Middle frontal gyrus (tissue), 1 donor: Measurements from ENCODE around the gene MEN1.

ENCODE experiments used
- DNase-seq: peaks from one replicate; pipeline ENCODE4 v3.0.0-alpha.2; 2015; ENCODE audit warnings: low spot score; ENCODE audit errors: extremely low spot score

MEN1 gene

DNA sequence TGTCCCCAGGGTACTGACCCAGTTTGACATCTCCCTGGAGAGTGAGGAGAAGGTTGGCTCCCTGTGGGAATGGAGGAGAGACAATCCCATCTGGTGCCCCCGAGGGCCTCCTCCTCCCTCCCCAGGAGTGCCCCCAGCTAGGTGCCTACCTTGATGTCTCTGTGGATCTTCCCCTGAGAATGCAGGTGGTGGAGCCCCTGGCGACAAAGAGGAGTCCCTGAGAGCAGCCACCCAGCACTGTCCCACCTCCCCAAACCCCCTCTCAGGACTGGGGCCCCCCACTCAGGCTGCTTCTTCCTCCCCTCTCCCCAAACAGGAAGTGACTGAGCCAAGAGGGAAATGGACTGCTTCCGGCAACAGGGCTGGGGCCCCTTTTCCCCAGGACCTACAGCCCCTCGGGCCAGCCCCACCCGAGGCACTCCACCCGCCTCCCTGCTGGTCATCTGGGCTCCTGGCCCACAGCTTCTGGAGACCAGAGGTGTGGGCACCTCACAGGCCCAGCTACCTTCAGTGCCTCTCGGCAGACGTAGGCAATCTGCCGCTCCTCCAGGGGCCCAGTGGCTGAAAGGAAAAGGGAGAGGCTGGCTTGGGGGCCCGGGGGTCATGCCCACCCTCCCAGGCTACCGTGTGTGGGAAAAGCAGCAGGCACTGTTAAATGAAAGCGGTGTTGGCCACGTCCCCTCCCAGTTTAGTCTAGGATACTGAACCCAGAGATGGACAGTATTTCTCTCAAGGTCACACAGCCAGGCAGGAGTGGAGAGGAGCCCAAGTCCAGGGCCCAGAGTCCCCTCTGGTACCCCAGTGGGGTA lies 8.6 kb downstream of the MEN1 start:
- no peak for DNase-seq

DNA sequence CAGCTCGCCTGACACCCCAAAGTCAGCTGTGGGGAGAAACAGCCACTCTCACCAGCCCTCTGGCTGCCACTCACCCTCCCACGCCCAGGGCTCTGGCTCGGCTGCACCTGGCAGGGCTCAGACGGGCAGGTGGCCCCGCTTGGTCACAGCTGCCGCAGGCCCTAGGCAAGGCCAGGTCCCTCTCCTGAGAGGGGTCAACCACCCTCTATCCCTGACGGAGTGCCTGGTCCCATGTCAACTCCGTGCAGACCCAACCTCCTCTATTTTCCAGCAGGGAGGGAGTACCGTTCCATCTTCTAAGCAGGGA lies 9.2 kb downstream of the MEN1 start:
- no peak for DNase-seq

DNA sequence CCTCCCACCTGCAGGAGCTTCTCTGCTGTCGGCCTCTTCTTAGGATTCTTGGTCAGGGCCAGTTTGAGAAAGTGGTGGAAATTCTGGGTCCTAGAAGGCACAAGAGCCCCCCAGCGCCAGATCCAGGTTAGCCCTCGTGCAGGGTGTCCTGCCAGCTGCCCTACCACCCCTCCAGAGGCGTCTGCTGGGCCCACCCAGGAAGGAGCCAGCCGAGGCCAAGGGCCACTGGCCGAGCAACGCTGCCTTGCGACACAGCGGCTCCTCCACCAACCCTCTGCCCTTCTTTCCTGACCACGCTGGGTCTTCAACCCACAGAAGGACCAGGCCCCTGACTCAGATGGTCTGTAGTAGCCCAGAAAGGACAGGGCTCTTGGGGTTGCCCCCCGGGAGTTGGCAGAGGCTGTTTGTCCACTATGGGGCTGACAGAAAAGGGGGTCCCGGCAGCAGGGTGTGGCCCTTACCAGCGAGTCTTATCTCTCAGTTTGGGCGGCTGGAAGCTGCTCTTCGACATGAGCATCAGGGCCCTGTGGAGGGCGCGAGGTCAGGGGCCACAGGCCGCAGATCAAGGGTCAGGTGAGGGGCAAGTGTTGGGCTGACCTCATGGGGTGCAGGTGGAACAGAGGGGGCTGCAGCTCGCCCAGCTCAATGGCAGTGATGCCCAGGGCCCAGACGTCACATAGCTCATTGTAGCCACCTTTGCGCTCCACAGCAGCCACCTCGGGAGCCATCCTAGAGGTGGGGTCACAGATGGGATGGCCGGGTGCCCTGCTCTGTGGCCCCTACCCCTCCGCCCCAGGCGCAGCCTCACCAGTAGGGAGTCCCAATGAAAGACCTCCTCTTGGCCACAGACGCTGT lies 9.8 kb downstream of the MEN1 start:
- DNase-seq = no peak

DNA sequence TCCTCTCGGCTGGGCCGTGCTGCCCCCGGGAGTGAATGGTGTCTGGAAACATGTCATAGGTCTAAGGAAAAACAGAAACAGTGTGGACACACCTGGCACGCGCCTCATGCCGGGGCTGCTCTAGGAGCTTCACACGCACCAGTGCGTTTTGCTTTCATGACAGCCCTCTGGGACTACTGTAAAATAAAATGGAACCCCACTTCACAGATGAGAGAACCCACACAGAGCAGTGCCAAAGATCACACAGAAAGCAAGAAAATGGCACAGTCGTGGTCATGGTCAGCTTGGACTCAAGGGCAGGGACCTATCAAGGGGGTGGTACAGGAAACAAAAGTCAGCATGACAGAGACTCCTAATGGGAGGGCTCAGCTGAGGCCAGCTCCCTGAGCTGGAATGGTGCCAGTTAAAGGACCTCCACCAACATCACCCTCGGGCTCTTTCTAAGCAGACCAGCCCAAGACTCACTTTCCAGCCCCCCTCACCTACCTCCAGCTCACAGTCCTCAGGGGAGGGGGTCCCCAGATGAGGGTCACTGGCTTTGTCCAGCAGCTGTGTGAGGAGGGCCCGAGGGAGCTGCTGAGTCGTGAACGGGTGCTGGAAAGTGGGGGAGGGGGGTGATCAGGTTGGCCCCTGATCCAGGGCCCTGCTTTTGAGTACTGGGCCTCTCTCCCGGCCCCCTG lies 10.6 kb downstream of the MEN1 start:
- no peak for DNase-seq

DNA sequence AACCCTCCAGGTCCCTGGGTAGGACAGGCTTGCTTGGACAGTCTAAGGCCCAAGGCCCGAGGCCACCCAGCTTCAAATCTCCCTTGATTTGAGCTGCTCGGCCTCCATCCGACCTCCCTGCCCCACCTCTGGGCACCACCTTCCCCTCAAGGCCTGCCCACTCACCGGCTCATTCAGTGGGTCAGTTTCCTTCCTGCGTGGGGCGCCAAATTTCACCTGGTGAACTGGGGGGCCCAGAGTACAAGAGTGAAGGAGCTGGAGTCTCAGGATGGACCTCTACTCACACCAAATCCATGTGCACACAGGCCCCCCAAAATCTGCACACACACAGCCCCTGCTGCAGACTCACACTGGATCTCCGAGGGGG lies 11.1 kb downstream of the MEN1 start:
- DNase-seq = no peak

DNA sequence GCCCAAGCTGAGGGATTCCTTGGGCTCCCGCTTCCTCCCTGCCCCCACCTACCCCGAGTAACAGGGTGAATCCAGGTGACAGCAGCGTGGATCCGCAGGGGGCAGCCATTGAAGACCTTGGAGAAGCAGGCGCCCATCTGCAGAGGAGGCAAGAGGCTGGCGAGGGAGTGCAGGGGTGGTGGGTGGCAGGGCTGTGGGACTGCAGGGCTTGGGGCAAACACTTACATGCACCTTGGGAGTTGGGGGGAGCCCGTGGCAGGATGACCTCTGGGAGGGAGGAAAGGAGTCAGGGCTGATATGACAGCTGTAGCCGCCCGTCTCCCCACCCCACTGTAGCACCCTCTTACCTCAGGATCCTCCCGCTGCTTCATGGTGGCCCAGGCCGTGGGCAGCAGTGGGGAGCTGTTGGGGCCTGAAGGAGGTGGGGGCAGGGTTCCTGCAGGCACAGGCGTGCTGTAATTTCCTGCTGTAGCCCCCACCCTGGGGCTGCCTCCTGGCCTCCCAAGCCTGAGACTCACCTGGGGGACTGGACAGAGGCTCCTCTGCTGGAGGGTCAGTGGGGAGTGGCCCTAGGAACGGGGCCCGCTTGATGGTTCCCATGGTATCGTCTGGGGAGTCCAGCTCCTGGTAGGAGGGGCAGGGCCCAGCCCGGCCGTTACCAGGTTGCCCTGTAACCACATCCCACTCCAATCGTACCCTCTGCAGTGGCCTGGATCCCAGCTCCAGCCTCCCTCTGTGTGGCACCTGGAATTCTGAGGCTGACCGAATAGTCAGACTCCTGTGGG lies 13.4 kb downstream of the MEN1 start:
- no peak for DNase-seq

DNA sequence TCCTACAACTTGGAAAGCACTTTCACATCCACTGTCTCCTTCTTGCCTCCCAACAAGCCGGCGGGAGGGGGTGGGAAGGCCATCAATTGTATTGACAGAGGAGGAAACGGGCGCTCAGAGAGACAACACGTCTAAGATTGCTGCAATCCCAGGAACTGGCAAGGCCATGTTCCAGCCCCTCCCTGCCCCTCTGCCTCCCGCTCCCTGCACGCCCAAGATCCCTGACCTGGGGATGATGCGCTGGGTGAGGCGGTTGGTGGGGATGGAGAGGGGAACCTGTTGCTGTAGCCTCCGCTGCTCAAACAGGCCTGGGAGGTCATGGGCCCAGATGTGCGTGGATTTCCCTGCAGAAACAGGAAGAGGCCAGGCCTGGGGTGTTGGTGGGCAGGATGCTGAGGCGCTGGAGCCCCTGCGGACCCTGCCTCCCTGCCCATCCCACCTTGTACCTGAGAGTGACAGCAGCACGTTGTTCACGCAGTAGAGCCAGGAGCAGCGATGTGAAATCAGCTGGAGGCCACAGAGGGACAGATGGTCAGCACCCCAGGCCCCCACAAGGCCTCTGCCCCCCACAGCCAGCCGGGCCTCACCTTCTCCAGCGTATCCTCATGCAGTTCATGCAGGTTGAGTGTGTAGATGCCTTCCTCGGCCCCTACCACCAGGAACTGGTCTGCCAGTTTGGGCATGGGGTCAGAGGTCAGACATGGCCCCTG lies 14.1 kb downstream of the MEN1 start:
- DNase-seq = no peak

DNA sequence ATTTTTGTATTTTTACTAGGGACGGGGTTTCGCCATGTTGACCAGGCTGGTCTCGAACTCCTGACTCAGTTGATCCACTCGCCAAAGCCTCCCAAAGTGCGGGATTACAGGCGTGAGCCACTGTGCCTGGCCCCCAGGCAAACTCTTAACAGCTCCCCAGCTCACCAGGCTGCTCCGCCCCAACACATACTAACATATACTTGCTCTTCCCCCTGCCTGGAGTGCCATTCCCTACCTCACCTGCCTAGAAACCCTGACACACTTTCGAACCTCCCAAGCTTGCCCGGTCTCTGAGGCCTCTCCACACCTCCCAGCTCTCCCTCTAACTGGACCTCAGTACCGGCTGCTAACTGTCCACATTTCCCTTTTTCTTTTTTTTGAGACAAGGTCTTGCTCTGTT lies 15.8 kb downstream of the MEN1 start:
- no peak for DNase-seq

DNA sequence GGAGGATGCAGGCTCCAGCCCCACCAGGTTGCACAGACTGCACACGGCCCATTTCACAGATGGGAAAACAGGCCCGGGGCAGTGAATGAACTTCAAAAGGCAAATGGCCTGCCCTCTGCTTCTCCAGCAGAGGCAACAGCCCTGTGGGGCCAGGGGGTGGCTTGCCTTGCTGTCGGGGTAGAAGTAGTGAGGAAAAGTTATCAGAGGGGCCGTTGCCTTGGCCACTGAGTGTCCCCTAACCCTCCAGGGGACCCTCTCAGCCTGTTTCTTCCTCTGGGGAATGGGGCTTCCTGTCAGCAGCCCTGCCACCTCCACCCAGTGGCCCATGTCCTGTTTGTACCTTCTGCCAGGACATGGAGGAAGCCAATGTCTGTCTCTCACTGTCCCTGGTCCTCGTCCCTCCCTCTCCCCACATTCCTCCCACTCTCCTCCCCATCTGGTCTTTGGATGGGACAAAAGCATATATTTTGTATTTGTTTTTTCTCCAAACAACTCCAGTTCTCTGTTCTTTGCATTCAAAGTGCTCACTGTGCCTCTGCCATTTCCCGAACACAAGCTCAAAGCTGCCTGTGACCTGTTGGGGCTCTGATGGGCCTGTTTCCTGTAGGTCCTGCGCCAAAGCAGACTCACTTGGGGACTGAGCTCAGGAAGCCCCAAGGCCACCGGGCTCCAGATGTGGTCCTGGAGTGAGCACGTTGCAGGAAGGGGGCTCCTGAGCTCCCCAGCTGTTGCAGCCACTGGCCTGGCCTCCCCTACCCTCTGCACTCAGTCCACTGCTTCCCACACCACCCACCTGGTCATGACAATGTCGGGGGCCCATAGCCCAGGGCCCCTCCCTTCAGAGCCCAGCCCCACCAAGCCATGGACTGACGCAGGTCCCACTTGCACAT lies 16.8 kb downstream of the MEN1 start:
- no peak for DNase-seq

DNA sequence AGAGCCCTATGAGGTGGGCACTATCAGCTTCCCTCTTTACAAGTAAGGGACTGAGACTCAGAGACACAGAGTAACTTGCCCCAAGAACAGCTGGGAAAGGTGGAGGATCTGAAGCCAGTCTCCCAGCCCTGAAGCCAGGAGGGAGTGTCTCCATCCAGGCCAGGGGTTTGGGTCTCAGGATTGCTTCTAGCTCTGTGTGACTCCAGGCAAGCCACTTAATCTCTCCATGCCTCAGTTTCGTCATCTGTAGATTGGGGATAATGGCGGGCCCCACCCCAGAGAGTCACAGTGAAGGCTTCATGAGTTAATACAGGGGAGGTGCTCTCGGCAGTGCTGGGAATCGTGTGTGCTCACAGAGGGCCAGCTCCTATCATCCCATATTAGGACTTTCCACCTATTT lies 17.9 kb downstream of the MEN1 start:
- DNase-seq = no peak

DNA sequence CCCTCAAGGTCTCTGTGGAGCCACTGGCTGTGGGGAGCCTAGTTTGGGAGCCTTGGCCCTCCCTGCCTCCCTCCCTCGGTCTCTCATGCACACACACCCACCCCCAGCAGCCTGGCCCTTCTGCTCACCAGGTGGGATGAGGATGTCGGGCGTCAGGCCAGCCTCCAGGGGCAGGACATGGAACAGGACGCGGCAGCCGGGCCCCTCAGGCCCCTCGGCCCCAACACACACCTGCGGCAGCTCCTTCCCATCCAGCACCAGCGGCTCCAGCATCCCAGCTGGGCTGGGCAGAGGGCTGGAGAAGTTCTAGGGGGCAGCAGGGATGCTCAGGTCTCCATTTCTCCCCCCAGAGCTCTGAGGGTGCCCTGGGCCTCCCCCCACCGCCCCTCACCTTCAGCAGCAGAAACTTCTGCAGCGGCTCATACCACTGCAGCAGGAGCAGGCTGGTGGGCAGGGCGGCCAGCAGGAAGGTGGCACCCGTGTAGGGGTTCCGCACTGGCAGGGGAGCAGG lies 18.5 kb downstream of the MEN1 start:
- no peak for DNase-seq

DNA sequence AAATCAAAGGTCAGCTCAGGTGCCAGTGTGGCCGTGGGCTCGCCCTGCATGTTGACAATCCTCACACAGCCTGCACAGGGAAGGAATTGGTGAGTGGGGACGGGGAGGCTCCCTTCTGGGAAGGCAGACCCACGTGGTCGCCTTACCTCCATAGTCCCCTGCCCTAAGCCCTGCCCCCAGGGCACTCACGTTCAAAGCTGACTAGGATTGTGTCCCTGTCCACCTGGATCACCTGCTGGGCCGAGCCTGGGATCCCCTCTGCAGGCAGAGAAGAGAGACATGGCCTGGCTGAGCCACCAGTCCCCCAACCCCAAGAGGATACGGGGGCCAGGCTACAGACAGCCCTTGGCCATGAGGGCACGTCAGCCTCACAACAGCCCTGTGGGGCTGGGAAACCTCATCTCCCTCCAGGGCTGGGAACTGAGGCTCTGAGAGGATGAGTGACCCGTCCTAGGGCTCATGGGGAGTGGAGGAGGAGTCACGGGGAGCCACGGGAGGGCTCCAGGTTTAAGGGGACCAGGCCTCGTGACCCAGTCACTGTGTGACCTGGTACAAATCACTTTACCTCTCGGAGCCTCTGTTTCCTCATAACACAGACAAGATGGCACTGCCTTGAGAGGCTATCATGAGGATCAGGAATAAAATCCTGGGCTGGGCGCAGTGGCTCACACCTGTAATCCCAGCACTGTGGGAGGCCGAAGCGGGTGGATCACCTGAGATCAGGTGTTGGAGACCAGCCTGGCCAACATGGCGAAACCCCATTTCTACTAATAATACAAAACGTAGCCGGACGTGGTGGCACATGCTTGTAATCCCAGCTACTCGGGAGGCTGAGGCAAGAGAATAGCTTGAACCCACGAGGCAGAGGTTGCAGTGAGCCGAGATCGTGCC lies 19.9 kb downstream of the MEN1 start:
- no peak for DNase-seq

DNA sequence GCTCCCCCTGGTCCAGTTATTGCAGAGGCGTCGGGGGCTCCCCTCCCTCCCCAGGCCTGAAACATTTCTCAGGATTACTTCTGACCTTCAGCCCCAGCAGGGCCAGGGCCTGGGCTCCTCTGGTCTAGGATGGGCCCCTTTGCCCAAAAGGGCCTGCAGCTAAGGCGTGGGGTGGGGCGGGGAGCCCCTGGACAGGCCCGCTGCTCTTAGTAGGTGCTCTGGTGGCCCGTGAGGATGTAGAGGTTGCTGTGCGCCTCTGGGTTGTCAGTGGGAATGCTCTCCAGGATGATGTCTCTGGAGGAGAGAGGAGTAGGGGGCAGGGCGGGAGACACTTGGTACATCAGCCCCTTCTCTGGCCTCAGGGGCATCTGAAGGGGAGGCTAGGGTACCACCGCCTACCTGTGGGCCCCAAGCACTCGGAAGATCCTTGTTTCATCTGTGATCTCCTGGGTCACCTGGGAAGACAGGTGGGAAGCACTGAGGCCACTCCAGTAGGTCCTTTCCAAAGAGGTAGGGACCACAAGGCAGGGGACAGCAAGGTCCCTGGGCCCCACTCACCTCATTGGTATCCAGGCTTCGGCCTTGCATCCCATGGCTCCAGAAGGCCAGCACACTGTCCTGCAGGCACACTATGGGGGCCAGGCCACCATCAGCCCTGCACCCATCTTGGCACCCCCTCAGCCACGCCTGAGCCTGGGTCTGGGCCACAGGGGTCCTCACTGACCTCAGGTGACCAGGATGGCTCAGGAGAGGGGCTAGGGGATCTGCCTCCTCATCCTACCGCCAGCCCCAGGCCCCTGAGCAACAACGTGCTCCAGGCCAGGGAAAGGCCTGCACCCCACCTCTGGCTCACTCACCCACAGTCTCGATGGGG lies 20.8 kb downstream of the MEN1 start:
- DNase-seq = no peak

DNA sequence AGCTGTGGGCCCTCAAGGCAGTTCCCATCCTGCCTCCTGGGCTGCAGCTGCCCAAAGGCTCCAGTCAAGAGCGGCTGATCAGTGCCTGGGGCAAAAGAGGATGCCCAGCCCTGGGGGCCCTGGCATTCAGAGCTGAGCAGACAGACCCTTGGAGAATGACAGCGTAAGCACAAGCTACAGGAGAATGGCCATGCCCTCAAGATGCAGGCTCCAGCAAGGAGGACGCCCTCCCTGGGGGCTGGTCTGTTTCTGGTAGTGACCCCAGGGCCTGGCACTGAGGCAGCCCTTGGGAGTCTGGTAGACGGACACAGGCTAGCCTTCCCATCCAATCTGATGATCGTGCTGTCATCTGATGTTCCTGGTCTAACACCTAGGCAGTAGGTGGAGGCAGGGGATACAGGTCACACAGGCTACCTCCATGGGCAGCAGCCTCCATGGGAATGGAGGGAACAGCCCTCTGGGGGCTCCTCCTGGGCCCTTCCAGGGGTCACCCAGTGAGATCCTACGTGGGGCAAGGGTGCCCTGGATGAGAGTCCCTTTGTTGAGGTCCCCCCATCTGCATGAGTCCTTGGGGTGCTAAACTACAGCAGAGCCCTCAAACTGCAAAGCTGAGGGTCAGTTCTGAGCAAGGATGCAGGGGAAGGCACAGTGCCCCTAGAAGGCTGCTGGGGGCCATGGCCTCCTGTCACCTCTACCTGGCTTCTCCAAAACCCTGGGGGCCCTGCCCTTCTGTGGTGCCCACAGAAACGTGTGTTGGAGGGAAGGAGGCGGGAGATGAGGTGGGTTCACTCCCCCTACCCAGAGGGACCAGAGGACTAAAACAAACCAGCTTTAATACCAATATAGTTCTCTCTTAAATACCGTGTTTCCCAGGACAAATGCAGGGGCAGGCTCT lies 21.8 kb downstream of the MEN1 start:
- no peak for DNase-seq

DNA sequence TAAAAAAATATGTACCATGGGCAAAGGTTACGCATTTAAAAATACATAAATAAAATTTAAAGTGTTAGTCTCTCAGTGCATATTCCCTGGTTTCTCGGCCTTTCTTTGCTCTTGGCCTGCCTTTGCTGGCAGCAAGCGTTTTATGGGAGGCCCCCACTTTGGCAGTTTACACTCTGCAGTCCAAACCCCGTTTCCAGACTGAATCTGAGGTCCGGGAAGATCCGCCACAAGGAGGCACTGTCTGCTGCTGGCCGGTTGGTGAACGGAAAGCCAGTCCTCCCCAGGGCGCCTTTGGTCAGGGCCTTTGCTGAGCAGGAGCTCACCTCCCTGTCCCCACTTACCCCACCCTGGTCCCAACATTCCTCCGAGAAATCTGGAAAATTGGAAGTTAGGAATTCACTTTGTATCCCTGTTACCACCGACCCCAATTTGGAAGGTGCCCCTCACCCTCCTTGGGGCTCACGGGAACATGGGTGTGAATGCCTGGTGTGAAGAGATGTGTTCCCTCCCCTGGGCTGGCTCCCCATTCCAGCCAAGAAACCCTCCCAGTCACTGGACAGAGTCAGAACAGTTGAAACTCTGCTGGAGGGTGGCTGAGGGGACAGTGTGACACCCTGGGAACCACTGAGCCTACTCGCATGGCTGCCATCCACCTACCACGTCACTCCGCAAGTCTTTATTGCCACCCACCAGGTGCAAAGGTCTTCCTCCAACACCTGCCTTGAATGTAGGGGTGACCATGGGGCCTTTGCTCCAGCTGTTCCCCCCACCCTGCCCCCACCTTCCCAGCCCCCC lies 22.6 kb downstream of the MEN1 start:
- DNase-seq = no peak

DNA sequence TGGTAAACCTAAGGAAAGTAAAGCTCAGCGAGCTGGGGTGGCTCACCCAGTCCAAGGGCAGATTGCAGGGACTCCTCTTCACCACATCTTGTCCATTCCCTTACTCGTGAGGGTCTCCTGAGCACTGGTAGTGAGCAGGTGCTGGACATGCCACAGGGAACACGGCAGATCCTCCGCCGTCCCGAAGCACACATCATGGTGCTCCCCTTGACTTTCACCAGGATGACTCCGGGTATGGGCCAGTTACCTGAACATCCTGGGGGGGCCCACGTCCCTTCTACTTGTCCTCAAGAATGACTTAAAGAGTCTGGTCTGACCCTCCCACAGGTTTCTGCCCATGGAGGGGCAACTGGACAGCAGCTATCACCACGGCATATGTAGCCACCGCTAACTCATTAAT lies 24.0 kb downstream of the MEN1 start:
- DNase-seq = no peak
